Caco-2 (cell line): ENCODE measurements around the gene SERPINE1. TPM values are rescaled to one million over a fixed set of nuclear protein-coding genes. Genes with fewer than 3 reads are reported as not detected.

Experiments used
- BruUV-seq: library from RNA; stranded (reverse); fragments of 400-500 nt; replicated peaks from 2 replicates; lab custom pipeline; 2021; lab: Mats Ljungman, UMichigan
- CTCF ChIA-PET: fragments of 300-600 bp; sonication (Branson Sonifier 250); formaldehyde crosslinking; loops from one replicate; lab custom pipeline; 2022; ENCODE audit warnings: antibody characterized with exemption; lab: Charles Lee
- POLR2A ChIA-PET: fragments of 300-600 bp; sonication (Branson Sonifier 250); formaldehyde crosslinking; loops from one replicate; lab custom pipeline; 2022; ENCODE audit warnings: antibody characterized with exemption; lab: Charles Lee
- DNase-seq, 2 experiments: peaks; one replicate each; pipeline versions ENCODE4 v3.0.0 to v3.0.0-alpha.2; 2020 to 2022
- H3K27me3 ChIP-seq: replicated peaks from 2 replicates; pipeline ENCODE4 v1.6.0; 2011; ENCODE audit warnings: low read length; ENCODE audit not compliant: control insufficient read depth, insufficient read depth
- H3K36me3 ChIP-seq: 2 replicates; pipeline ENCODE4 v1.5.1; 2011; ENCODE audit warnings: low read length; ENCODE audit not compliant: control insufficient read depth, insufficient read depth
- H3K4me1 ChIP-seq: fragments of 250-450 bp; sonication (Bioruptor Pico); 2 replicates; pipeline ENCODE4 v1.5.1; 2020; ENCODE audit warnings: mild to moderate bottlenecking
- H3K4me3 ChIP-seq: 2 replicates; pipeline ENCODE4 v1.5.1; 2011; ENCODE audit warnings: low read depth, mild to moderate bottlenecking, control low read depth, low read length
- H3K9me3 ChIP-seq: fragments of 250-450 bp; sonication (Bioruptor Pico); 2 replicates; pipeline ENCODE4 v1.5.1; 2020; ENCODE audit warnings: mild to moderate bottlenecking, moderate library complexity
- H3K27ac Mint-ChIP-seq: one replicate; pipeline ENCODE4 v1.8.0; 2022; ENCODE audit warnings: mixed read lengths; ENCODE audit not compliant: unreplicated experiment
- H3K27me3 Mint-ChIP-seq: one replicate; pipeline ENCODE4 v1.8.0; 2022; ENCODE audit warnings: mixed read lengths; ENCODE audit not compliant: insufficient read depth, unreplicated experiment
- H3K36me3 Mint-ChIP-seq: one replicate; pipeline ENCODE4 v1.8.0; 2022; ENCODE audit warnings: mild to moderate bottlenecking, mixed read lengths; ENCODE audit not compliant: insufficient read depth, unreplicated experiment
- H3K4me1 Mint-ChIP-seq: one replicate; pipeline ENCODE4 v1.8.0; 2022; ENCODE audit warnings: low read depth, mixed read lengths; ENCODE audit not compliant: unreplicated experiment
- H3K4me3 Mint-ChIP-seq: one replicate; pipeline ENCODE4 v1.8.0; 2022; ENCODE audit warnings: mild to moderate bottlenecking, moderate library complexity, mixed read lengths; ENCODE audit not compliant: unreplicated experiment
- H3K9me3 Mint-ChIP-seq: one replicate; pipeline ENCODE4 v1.8.0; 2022; ENCODE audit warnings: mixed read lengths; ENCODE audit not compliant: unreplicated experiment
- CTCF ChIP-seq, 2 experiments: fragments of 200-600 bp in 1 of 2; IDR thresholded peaks; 1 replicate in 1 of 2; 2 replicates in 1 of 2; pipeline versions ENCODE4 v1.5.1 to v1.8.0; 2011 to 2022; ENCODE audit warnings: antibody characterized with exemption in 1 of 2, control low read depth in 1 of 2, inconsistent platforms in 1 of 2, low read depth in 1 of 2, low read length in 1 of 2, mild to moderate bottlenecking in 1 of 2, moderate library complexity in 1 of 2; ENCODE audit not compliant: insufficient read depth in 1 of 2, severe bottlenecking in 1 of 2, unreplicated experiment in 1 of 2
- intact Hi-C: fragments of 100-400 bp; cut with micrococcal nuclease; formaldehyde crosslinking; loops from one replicate; pipeline ENCODE4 v1.10.0; 2022; ENCODE audit not compliant: unreplicated experiment
- total RNA-seq: library from RNA; stranded (reverse); gene quantifications from 2 replicates; pipeline ENCODE4 v1.2.3, GENCODE V29; 2022

Gene SERPINE1
- total RNA-seq, 1 experiment from 2014 or later = 0.25 TPM

GRCh38 chr7:101124376-101125056, 2.4 kb upstream of the SERPINE1 start:
- ChIA-PET POLR2A (interaction anchor here (0.7 kb wide), 1 partner anchor 58 kb away, joined by 4 read pairs; no protein-coding TSS in a partner anchor), CTCF (interaction anchor here (0.6 kb wide), 1 partner anchor 18 kb away, joined by 3 read pairs; no protein-coding TSS in a partner anchor)
- Histone ChIP-seq H3K27me3 (no peaks in the 10 kb centered on the region), H3K4me1 (peaks cover 23% of the 10 kb centered on the region), H3K4me3 (no peak overlapping the region), H3K36me3 (no peaks in the 10 kb centered on the region), H3K9me3 (no peaks in the 10 kb centered on the region)
- H3K4me3 Mint-ChIP-seq = no peak overlapping the region
- no peak for DNase-seq
- peaks cover 20% of the 10 kb centered on the region for H3K4me1 Mint-ChIP-seq
- H3K9me3 Mint-ChIP-seq = no peaks in the 10 kb centered on the region
- H3K36me3 Mint-ChIP-seq = no peaks in the 10 kb centered on the region
- no TSS peak for BruUV-seq
- TF ChIP-seq CTCF (IDR thresholded peaks at IDR 0.05; ENCODE audit: insufficient read depth in 1 of 2, low read depth in 1 of 2, low read length in 1 of 2, severe bottlenecking in 1 of 2, unreplicated experiment in 1 of 2) = no peak
- no peaks in the 10 kb centered on the region for H3K27me3 Mint-ChIP-seq
- peak overlapping the region; percentile 17 for H3K27ac Mint-ChIP-seq
- intact Hi-C loops = no loop called here

GRCh38 chr7:101125989-101126650, 784 bp upstream of the SERPINE1 start:
- intact Hi-C loops = no loop called here
- no peak for TF ChIP-seq CTCF (IDR thresholded peaks at IDR 0.05; ENCODE audit: insufficient read depth in 1 of 2, low read depth in 1 of 2, low read length in 1 of 2, severe bottlenecking in 1 of 2, unreplicated experiment in 1 of 2)

GRCh38 chr7:101127460-101128039, 646 bp downstream of the SERPINE1 start:
- peaks cover 11% of the 10 kb centered on the region for H3K4me1 Mint-ChIP-seq
- no peak for TF ChIP-seq CTCF (IDR thresholded peaks at IDR 0.05; ENCODE audit: insufficient read depth in 1 of 2, low read depth in 1 of 2, low read length in 1 of 2, severe bottlenecking in 1 of 2, unreplicated experiment in 1 of 2)
- no peaks in the 10 kb centered on the region for H3K9me3 Mint-ChIP-seq
- Histone ChIP-seq H3K4me3 (no peak overlapping the region), H3K9me3 (no peaks in the 10 kb centered on the region), H3K4me1 (peaks cover 11% of the 10 kb centered on the region), H3K36me3 (no peaks in the 10 kb centered on the region), H3K27me3 (no peaks in the 10 kb centered on the region)
- intact Hi-C loops = no loop called here
- no peaks in the 10 kb centered on the region for H3K27me3 Mint-ChIP-seq
- H3K27ac Mint-ChIP-seq = no peak overlapping the region
- BruUV-seq = no TSS peak
- CTCF ChIA-PET = interaction anchor here (0.5 to 0.8 kb wide), 3 partner anchors 49 to 164 kb away, joined by 3 to 4 read pairs (median 3); no protein-coding TSS in a partner anchor
- POLR2A ChIA-PET = no interaction called here
- no peak overlapping the region for H3K4me3 Mint-ChIP-seq
- no peaks in the 10 kb centered on the region for H3K36me3 Mint-ChIP-seq
- no peak for DNase-seq

More at GRCh38 chr7:101125989-101126650, 784 bp upstream of the SERPINE1 start:
- Histone ChIP-seq H3K9me3 (no peaks in the 10 kb centered on the region), H3K4me1 (peaks cover 23% of the 10 kb centered on the region), H3K36me3 (no peaks in the 10 kb centered on the region), H3K27me3 (no peaks in the 10 kb centered on the region), H3K4me3 (no peak overlapping the region)
- ChIA-PET POLR2A (no interaction called here), CTCF (interaction anchor here (0.6 to 1.0 kb wide), 4 partner anchors 12 to 237 kb away, joined by 3 to 4 read pairs (median 3); partner anchors contain the start of genes PLOD3, UFSP1 and ZNHIT1)
- no peak overlapping the region for H3K4me3 Mint-ChIP-seq
- DNase-seq = no peak
- no peaks in the 10 kb centered on the region for H3K27me3 Mint-ChIP-seq
- H3K4me1 Mint-ChIP-seq = peaks cover 20% of the 10 kb centered on the region
- H3K9me3 Mint-ChIP-seq = no peaks in the 10 kb centered on the region
- no peak overlapping the region for H3K27ac Mint-ChIP-seq
- no peaks in the 10 kb centered on the region for H3K36me3 Mint-ChIP-seq
- no TSS peak for BruUV-seq
